Esophagus muscularis mucosa (tissue), 4 donors: ENCODE data around the gene S1PR4.

Experiments used
- EP300 ChIP-seq: sonication (generic); formaldehyde crosslinking; IDR thresholded peaks from one replicate; pipeline ENCODE4 v1.6.1; 2017; ENCODE audit warnings: antibody characterized with exemption
- POLR2A ChIP-seq: fragments of 450-650 bp; IDR thresholded peaks from one replicate; pipeline ENCODE4 v1.6.1; 2017; ENCODE audit warnings: antibody characterized with exemption, moderate library complexity, mild to moderate bottlenecking, low read depth
- POLR2AphosphoS5 ChIP-seq, 2 donors: sonication (generic); formaldehyde crosslinking; IDR thresholded peaks; one replicate each; pipeline ENCODE4 v1.6.1; 2017; ENCODE audit warnings: antibody characterized with exemption in 2 of 2
- TF ChIP-seq, protein P1 (sequence below), 3 experiments: fragments of 200-600 bp in 2 of 3; fragments of 450-650 bp in 1 of 3; sonication (generic) in 2 of 3; IDR thresholded peaks; one replicate each; pipeline ENCODE4 v1.5.1; 2017 to 2019; ENCODE audit warnings: antibody characterized with exemption in 3 of 3, mild to moderate bottlenecking in 2 of 3, moderate library complexity in 1 of 3

DNA sequence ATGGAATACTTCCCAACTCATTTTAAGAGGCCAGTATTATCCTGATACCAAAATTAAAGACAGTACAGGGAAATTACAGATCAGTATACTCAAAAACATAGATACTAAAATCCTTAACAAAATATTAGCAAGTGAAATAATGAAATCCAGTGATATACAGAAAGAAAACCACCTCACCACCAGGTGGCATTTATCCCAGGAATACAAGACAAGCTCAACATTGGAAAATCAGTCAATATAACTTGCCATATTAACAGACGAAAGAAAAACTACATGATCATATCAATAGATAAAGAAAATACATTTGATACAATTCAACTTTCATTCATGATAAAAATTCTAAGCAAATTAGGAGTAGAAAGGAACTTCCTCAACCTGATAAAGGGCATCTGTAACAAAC is 49.5 kb upstream of the S1PR4 start:
- TF ChIP-seq, protein P1, sequence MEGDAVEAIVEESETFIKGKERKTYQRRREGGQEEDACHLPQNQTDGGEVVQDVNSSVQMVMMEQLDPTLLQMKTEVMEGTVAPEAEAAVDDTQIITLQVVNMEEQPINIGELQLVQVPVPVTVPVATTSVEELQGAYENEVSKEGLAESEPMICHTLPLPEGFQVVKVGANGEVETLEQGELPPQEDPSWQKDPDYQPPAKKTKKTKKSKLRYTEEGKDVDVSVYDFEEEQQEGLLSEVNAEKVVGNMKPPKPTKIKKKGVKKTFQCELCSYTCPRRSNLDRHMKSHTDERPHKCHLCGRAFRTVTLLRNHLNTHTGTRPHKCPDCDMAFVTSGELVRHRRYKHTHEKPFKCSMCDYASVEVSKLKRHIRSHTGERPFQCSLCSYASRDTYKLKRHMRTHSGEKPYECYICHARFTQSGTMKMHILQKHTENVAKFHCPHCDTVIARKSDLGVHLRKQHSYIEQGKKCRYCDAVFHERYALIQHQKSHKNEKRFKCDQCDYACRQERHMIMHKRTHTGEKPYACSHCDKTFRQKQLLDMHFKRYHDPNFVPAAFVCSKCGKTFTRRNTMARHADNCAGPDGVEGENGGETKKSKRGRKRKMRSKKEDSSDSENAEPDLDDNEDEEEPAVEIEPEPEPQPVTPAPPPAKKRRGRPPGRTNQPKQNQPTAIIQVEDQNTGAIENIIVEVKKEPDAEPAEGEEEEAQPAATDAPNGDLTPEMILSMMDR (IDR thresholded peaks at IDR 0.05): peak; percentile 23 to 40 (median 26)
- no peak for TF ChIP-seq POLR2A
- no peak for TF ChIP-seq POLR2AphosphoS5 (IDR thresholded peaks at IDR 0.05)
- TF ChIP-seq EP300: no peak
